Ovary (tissue), 3 donors: ENCODE results near the gene OSBPL6.

Experiments
- POLR2A ChIP-seq: fragments of 450-650 bp; IDR thresholded peaks from one replicate; pipeline ENCODE4 v1.6.1; 2017; ENCODE audit warnings: antibody characterized with exemption, mild to moderate bottlenecking, moderate library complexity
- TF ChIP-seq, protein P1 (sequence below), 3 donors: fragments of 450-650 bp in 2 of 3; fragments of 200-600 bp in 1 of 3; IDR thresholded peaks; one replicate each; pipeline versions ENCODE4 v1.5.1 to v1.8.0; 2016 to 2022; ENCODE audit warnings: antibody characterized with exemption in 3 of 3, mild to moderate bottlenecking in 1 of 3
- donor health status: DM: no; HTN: no; CAD: no.

DNA sequence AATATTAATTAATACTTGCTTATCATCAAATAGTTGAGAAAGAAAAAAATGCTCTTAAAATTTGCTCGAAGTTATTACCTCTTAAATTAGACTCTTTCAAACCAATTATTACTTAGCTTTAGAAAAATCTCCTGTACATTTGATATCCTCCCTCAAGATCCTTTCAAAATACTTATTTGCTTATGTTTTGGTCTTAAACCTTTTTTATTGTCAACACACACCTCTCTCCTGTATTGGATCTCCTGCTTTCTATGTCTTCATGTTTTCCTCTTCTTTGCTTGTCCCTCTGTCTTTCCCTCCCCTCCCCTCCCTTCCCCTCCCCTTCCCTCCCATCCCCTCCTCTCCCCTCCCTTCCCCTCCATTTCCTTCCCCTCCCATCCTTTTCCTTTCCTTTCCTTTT is 14.0 kb downstream of the OSBPL6 start:
- TF ChIP-seq, protein P1, sequence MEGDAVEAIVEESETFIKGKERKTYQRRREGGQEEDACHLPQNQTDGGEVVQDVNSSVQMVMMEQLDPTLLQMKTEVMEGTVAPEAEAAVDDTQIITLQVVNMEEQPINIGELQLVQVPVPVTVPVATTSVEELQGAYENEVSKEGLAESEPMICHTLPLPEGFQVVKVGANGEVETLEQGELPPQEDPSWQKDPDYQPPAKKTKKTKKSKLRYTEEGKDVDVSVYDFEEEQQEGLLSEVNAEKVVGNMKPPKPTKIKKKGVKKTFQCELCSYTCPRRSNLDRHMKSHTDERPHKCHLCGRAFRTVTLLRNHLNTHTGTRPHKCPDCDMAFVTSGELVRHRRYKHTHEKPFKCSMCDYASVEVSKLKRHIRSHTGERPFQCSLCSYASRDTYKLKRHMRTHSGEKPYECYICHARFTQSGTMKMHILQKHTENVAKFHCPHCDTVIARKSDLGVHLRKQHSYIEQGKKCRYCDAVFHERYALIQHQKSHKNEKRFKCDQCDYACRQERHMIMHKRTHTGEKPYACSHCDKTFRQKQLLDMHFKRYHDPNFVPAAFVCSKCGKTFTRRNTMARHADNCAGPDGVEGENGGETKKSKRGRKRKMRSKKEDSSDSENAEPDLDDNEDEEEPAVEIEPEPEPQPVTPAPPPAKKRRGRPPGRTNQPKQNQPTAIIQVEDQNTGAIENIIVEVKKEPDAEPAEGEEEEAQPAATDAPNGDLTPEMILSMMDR (IDR thresholded peaks at IDR 0.05), result no peak
- no peak for TF ChIP-seq POLR2A
